CD4-positive, alpha-beta T cell treated with Interleukin-21 for 1 hour (primary cell): ENCODE results near the gene PMP22.

ENCODE experiments used
- DNase-seq: peaks from one replicate; pipeline ENCODE4 v3.0.0-alpha.2; 2020

PMP22 gene

DNA sequence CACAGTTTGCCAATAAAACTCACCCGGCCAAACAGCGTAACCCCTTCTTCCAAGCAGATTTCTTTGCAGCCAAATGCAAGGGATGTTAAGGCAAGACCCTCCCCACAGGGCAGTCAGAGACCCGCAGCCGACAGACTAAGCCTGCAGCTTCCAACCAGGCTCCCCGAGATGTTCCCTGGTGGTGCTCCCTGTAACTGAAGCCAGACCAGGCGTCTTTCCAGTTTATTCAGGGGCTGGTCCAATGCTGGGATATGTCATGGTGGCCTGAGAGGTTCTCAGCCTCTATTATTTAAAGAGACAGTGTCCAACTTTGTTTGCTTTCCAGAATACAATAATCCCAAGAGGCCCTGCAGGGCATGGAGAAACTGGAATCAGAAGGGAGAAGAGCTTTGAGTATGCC, at the start of gene PMP22:
PMP22 (minus strand) TSS at position 196 of the 400 bp plus-strand sequence. CDS start 4,599 bp downstream, outside the sequence.
- no peak for DNase-seq

DNA sequence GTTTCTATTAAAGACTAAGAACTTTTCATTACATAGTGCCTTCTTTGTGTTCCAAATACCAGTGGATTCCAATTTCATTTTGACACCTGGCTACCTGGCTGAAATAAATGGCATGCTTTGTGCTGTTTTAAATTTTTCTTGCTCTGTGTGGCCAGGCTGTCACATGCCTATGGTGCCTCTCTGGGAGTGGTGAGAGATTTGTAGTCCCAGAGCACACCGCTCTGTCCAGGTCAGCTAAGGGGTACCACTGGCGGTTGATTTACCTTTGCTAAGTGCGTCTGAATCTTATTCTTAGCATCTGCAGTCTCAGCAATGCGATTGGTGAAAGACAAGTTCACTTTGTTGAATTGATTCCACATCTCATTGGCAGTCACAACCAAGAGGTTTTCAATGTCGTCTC, 46.9 kb upstream of the PMP22 start:
- no peak for DNase-seq

GRCh38 chr17:15309793-15310192, 44.7 kb upstream of the PMP22 start:
- DNase-seq: no peak

GRCh38 chr17:15309236-15309635, 44.1 kb upstream of the PMP22 start:
- DNase-seq: no peak

- no peak for DNase-seq
Measured at GRCh38 chr17:15308758-15309157, 43.6 kb upstream of the PMP22 start.

GRCh38 chr17:15307710-15308111, 42.6 kb upstream of the PMP22 start:
- DNase-seq: no peak

DNA sequence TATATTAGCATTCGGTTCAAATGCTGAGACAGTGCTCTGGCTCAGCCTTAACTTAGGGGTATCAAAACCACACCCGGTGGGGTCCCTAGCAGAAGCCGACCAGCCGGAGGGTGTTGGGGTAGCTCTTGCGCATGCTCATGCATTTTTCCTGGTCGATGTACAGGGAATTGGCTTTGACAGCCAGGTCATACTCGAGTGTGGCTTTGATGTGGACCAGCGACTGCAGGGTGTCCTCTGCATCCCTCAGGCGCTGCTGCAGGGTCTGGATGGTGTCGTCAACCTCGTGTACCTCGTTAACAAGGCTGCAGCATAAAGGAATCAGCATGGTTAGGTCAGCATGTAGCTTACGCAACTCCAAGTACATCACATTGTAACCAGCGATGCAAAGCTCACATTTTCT, 38.7 kb upstream of the PMP22 start:
- DNase-seq: no peak

GRCh38 chr17:15303268-15303667, 38.1 kb upstream of the PMP22 start:
- DNase-seq: no peak

- no peak for DNase-seq
Measured at GRCh38 chr17:15301845-15302244, 36.7 kb upstream of the PMP22 start.

GRCh38 chr17:15298176-15298575, 33.0 kb upstream of the PMP22 start:
- DNase-seq: no peak

DNA sequence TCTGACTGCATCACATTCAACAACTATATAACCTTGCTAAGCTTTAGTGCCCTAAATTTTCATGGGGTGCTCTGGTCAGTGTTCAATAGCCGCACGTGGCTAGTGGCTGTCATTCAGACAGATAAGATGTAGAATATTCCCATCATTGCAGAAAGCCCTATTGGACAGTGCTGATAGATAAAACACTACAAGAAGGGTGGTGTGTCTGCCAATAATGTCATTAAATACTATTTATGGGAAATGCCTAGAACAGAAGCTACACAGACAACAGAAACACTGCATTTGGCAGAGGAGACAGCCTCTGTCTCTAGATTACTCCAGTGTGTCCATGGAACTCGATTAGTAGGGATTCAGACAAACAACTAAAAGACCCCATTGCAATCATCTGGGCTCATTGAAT, 28.4 kb upstream of the PMP22 start:
- no peak for DNase-seq

DNA sequence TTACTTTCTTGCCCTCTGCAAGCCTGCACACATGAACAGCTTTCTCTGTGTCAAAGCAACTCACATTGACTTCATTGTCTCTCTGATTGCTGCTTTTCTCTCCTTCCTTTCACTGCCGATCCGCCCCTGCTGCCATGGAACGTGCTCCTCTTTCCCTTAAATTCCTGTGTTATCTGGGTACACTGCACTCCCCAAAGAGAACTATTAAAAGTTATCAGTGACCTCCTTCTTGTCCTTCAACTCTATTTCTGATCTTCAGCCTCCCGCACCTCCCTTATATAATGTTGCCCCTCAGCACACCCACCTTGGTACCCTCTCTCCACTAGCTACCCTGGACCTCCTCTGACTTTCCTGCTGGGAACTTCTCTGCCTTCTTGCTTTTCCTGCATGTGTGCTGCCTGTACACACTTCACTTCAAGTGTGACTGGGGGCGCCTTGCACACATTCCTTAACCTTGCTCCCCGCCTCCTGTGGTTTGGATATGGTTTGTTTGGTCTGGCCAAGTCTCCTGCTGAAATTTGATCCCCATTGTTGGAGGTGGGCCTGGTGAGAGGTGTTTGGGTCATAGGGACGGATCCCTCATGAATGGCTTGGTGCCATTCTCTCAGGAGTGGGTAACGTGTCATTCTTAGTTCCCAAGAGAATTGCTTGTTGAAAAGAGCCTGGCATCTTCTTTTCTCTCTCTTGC, 26.7 kb upstream of the PMP22 start:
- no peak for DNase-seq

- no peak for DNase-seq
Measured at GRCh38 chr17:15290605-15291004, 25.5 kb upstream of the PMP22 start.

DNA sequence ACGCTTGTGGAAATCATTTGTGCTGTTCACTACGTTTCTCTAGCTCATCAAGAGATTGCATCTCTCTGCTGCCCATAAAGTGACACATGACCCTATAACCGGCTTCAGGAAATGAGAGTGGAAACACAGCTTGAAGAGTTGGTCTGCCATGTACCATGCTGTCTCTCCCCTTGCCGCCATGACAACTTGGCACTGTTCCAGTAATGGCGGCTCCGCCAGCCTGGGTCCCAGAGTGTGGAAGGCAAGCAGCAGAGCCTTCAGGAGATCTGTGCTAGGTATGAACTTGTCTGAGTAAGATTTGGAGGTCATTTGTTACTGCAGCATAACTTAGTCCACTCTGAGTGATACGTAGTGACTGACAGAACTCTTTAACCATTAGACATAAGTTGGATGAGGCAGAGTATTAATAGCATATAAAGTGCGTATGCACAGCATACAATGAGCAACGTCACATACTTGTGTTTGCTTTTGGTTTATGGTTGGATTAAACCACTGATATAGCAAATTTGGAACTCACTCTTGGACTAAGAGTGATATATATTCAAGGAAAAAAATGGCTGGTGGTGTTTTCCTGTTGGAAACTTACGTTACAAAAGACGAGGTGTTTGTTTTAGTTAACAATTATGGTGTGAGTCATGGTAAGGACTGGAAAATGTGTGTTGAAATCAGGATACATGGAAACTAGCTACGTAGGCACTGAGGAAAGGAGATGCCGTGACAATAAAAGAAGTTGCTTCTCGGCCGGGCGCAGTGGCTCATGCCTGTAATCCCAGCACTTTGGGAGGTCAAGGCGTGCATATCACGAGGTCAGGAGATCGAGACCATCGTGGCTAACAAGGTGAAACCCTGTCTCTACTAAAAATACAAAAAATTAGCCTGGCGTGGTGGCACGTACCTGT, 24.4 kb upstream of the PMP22 start:
- DNase-seq: no peak

DNA sequence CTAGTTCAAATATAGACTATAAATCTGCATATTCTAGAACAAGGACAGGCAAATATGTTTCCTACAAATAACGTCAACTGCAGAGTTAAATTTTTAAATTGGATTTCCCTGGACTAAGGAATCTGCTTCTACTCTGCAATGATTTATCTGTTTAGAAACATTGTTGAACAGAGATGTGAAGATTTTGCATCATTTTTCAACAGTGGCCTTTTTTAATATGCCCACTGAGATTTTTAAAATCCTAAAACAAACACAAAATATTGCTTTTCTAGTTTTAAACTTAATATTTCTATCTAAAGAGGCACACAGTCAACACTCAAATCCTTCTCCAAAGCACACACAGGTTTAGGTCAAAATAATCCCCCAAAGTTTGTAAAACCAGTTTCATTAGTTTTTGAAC, 23.7 kb upstream of the PMP22 start:
- DNase-seq: no peak

DNA sequence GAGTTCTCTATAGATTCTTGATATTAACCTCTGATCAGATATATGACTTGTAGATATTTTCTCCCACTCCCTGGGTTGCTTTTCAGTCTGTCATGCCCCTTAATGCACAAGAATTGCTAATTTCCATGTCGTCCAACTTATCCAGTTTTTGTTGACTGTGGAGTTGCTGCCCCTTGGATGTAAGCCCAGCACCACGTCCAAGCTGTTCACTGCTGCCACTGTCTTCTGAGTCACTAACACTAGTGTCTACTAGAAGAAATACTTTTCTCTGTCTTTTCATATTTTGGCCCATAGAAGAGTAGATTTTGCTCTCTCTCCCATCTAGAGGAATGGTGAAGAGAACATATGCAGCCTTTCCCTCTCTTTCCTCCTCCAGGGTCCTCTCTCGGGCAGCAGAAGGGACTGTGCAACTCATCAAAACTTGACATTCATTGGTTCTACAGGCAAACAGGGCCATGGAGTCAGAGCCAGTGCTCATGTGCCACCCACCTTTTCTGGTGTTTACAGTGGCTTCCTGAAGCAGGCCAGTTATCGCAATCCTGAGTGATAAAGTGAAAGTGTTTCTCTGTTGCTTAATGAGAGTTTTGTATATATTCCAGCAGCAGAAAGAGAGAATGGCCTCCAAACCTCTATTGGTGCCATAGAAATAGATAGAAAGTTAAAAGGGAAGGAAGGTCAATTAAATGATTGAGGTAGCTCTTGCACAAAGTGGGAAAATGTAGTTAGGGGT, 22.6 kb upstream of the PMP22 start:
- DNase-seq: no peak

DNA sequence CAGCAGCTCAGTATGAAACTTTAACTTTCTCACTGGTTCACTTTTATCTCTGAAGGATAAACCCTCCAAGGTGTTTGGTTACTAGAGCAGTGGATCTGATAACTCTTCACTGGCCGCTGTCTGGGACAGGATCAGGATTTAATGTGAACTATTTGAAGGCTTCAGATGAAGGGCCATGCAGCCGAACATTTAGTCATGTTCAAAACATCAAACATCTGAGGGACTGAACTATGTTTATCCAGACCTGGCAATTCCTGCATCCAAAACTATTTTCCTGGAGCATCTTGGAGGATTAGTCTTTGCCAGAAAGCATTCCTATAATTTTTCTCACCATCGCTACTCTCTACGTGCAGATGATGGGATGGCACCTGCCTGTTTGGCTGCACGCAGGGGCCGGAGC, 20.3 kb upstream of the PMP22 start:
- DNase-seq: no peak

DNA sequence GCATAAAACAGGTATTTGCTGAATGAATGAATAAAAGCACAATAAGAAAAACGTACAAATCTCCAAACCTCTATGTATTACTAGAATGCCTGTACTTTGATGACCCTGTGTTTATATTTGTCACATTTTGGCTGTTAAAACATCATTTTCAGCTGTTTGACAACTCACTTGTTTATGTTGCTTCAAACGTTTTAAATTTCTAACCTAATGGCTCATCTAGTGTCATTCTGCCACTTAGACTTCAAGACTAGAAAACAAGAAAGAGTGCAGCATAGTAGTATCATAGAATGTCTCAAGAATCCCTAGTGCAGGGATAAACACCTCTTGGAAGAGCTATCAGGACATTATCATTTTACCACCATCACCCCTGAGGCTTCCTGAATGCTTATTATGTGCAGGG, 19.4 kb upstream of the PMP22 start:
- no peak for DNase-seq

DNA sequence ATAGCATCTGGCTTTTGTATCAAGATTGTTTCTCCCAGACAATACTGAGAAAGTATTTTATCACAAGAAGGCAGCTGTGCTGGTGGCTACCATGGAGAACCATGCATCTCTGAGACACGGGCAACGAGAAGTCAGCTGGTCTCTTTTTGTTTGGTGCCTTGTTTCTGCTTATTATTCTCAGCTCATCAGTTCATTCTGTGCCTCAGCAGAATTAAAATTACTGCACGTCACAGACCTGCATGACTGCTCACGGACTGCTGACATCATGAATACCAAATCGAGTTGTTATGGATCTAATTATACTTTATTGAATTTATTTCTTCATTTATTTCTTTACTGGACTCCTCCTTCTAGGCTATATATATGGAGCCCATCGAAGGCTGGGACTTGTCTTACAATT, 19.0 kb upstream of the PMP22 start:
- no peak for DNase-seq

GRCh38 chr17:15281909-15282308, 16.8 kb upstream of the PMP22 start:
- DNase-seq: no peak

DNA sequence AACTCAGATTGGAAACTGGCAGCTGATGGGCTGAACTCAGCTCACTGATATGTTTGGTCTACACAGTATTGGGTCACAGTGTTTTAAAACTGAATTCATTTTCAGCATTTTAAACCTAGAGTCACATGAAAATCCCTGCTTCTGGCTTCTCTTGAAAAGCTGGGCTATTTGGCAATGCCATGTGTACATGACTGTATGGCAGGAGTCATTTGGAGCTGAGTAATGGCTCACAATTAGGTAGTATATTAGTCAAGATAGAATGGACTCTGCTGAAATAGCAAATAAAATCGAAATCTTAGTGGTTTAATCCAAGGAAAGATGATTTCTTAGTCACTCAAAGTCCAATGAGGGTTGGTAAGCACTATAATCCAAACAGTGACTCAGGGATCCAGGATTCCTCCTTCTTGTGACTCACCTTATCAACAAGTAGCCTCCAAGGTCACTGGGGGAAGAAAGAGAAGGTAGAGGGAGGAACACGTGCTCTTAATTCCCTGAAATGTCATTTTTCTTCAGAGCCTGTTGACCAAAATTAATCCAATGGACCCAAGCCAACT, 13.9 kb upstream of the PMP22 start:
- DNase-seq: no peak

DNA sequence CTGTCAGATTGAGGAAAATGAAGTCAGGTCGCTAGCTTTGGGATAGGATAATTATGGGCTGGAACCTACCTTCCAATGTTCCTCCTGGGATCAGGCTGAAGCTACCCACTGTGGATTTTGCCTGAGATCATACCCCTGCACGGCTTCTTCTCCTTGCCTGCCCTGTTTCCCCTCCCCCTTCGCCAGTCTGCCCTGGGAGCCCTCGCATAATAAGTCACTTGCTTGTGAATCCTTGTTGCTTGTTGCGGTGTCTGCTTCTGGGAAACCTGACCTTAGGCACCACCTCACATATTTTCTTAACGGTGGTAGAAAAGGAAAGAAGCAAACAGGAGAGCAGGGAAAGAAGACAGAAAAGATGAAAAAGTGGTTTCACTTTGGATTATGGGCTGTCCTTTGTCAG, 13.3 kb upstream of the PMP22 start:
- no peak for DNase-seq

GRCh38 chr17:15274017-15274416, 8.9 kb upstream of the PMP22 start:
- no peak for DNase-seq
